ENCODE data around the gene ELAVL3. TPM values are rescaled to one million over a fixed set of nuclear protein-coding genes. Genes with fewer than 3 reads are reported as not detected.

The ELAVL3 gene
- total and polyA plus RNA-seq, 2 of the 8 experiments (the other 6 are each of a cell fraction or from before 2014, with no cell fraction given), result 0.80 to 1.0 TPM

DNA sequence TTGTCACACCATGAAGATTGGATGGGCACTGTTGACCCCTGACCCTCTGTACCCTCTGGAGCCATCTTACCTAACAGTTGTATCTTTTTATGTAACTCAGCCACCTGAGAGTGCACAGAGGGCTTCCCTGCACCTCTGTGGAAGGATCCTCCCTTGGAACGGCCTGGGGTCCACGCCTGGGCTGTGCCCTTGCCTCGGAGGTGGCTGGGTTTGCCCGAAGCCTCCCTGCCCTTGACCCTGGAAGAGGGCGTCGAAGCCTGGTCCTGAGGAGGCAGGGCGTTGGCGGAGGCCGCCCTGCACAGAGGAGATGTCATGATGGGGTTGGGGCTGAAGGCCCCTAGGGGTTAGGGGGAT lies 46.2 kb downstream of the ELAVL3 start:
- no peak overlapping the region for H2AK5ac ChIP-seq (ENCODE audit: low read depth, low read length)
- H3K9ac ChIP-seq (replicated peaks in 1 of 4; ENCODE audit: extremely low read depth in 1 of 4, low read depth in 3 of 4, low read length in 3 of 4), result peak overlapping the region in 3 of 4 experiments; percentile 8 to 28 (median 26); a peak in 2 of 7 replicates
- peaks cover 0 to 13% (median 7%) of the 10 kb centered on the region in 4 experiments; a peak in 5 of 7 replicates for H3K4me1 ChIP-seq (replicated peaks in 1 of 4; ENCODE audit: control insufficient read depth in 3 of 4, insufficient read depth in 4 of 4, low read length in 3 of 4)
- H2AFZ ChIP-seq (ENCODE audit: low read length), result peak overlapping the region; percentile 91
- ChIA-PET POLR2A (ENCODE audit: partially characterized antibody) (interaction anchor here (1.0 to 2.8 kb wide), 9 partner anchors 8 to 60 kb away, joined by 3 to 15 read pairs (median 9); partner anchors contain the start of genes RGL3 and SWSAP1), CTCF (ENCODE audit: partially characterized antibody) (interaction anchor here (1.0 to 13.0 kb wide), 16 partner anchors 8 to 113 kb away, joined by 3 to 192 read pairs (median 4); partner anchors contain the start of genes EPOR, RGL3 and SWSAP1)
- no peak overlapping the region for H2BK120ac ChIP-seq (replicated peaks; ENCODE audit: low read depth, low read length)
- H3K18ac ChIP-seq (ENCODE audit: extremely low read depth, low read length), result no peak overlapping the region
- H3K4me2 ChIP-seq (ENCODE audit: insufficient read depth in 1 of 2, low read depth in 2 of 2, low read length in 2 of 2), result peak overlapping the region; percentile 57 to 91
- no peaks in the 10 kb centered on the region for H3K9me3 ChIP-seq (ENCODE audit: insufficient read depth in 2 of 2, low read depth in 1 of 2, low read length in 1 of 2)
- H4K91ac ChIP-seq (replicated peaks; ENCODE audit: insufficient read length, low read length), result no peak overlapping the region
- H3K27ac ChIP-seq (ENCODE audit: low read depth, low read length), result no peak overlapping the region
- peaks cover 7% of the 10 kb centered on the region for H3K23me2 ChIP-seq (ENCODE audit: low read depth, low read length)
- no peak overlapping the region; the same call in 1 of the 2 replicates for H2BK15ac ChIP-seq (ENCODE audit: low read length)
- H3K79me2 ChIP-seq (ENCODE audit: control insufficient read depth in 1 of 2, insufficient read depth in 2 of 2, low read length in 2 of 2), result peaks cover 0 to 16% of the 10 kb centered on the region in 2 experiments; a peak in 2 of 4 replicates
- H2BK20ac ChIP-seq (ENCODE audit: low read length), result no peak overlapping the region
- TF ChIP-seq RBBP5 (IDR thresholded peaks at IDR 0.05; ENCODE audit: borderline replicate concordance, low read depth, low read length), result no peak
- no peak for TF ChIP-seq CHD1 (IDR thresholded peaks at IDR 0.05; ENCODE audit: low read depth, low read length)
- TF ChIP-seq SAP30 (IDR thresholded peaks at IDR 0.05; ENCODE audit: insufficient read depth, insufficient replicate concordance, low read length), result peak; percentile 81
- peak overlapping the region; percentile 66; the same call in 1 of the 2 replicates for H4K8ac ChIP-seq (ENCODE audit: extremely low read depth, insufficient read depth, low read length)
- H3K56ac ChIP-seq (replicated peaks; ENCODE audit: insufficient read length, low read depth, low read length), result no peak overlapping the region
- peak overlapping the region; percentile 33 to 86 (median 48); a peak in 7 of 8 replicates for H3K4me3 ChIP-seq (ENCODE audit: extremely low read depth in 1 of 4, insufficient read depth in 2 of 4, low read depth in 3 of 4, low read length in 4 of 4)
- no peak for DNase-seq (ENCODE audit: low read depth in 1 of 2, low spot score in 2 of 2)
- H3K23ac ChIP-seq (ENCODE audit: insufficient read length), result no peak overlapping the region
- no peaks in the 10 kb centered on the region for H3K27me3 ChIP-seq (replicated peaks in 1 of 4; ENCODE audit: control insufficient read depth in 3 of 4, extremely low read depth in 1 of 4, insufficient read depth in 3 of 4, low read length in 3 of 4)
- WGBS, 2 experiments (ENCODE audit: extremely low coverage in 1 of 2, insufficient coverage in 1 of 2, insufficient read length in 1 of 2, insufficient replicate concordance in 2 of 2, low coverage in 1 of 2, low lambda C conversion rate in 2 of 2, missing lambda C conversion rate in 1 of 2), result 21% methylated on average over 9 of the region's 9 CpGs; no CpG with 5 or more reads in 1 of the 2 experiments
- no peak overlapping the region for H3K14ac ChIP-seq (ENCODE audit: insufficient read length)
- H2BK12ac ChIP-seq (ENCODE audit: low read depth, low read length), result no peak overlapping the region; the same call in 1 of the 2 replicates
- H2BK5ac ChIP-seq (ENCODE audit: low read depth, low read length), result peak overlapping the region; percentile 36
- H3K36me3 ChIP-seq (ENCODE audit: control insufficient read depth in 2 of 4, insufficient read depth in 4 of 4, low read length in 3 of 4), result peaks cover 9 to 24% (median 15%) of the 10 kb centered on the region in 4 experiments; a peak in 7 of 8 replicates
- H3K4ac ChIP-seq (replicated peaks; ENCODE audit: insufficient read length, low read depth, low read length), result no peak overlapping the region
- no peak overlapping the region for H4K5ac ChIP-seq (ENCODE audit: insufficient read length, low read depth, low read length)
- H3K79me1 ChIP-seq (ENCODE audit: low read depth, low read length), result no peaks in the 10 kb centered on the region; the same call in none of the 2 replicates
- no peak for FAIRE-seq
- peaks cover 0 to 5% of the 10 kb centered on the region in 2 experiments for H4K20me1 ChIP-seq (replicated peaks in 1 of 2; ENCODE audit: control insufficient read depth in 1 of 2, insufficient read depth in 2 of 2, low read length in 2 of 2)
